HepG2 (cell line): ENCODE measurements around the gene NCOA4. TPM values are rescaled to one million over a fixed set of nuclear protein-coding genes. Genes with fewer than 3 reads are reported as not detected.

Source experiments
- ATF7 ChIP-seq, 2 experiments: fragments of 450-650 bp in 1 of 2; sonication (generic) in 1 of 2; formaldehyde crosslinking in 1 of 2; IDR thresholded peaks; 2 replicates each; pipeline versions ENCODE4 v1.4.0 to v1.6.1; 2016 to 2020; ENCODE audit warnings: antibody characterized with exemption in 1 of 2, mild to moderate bottlenecking in 1 of 2, missing genetic modification reagents in 1 of 2
- CREBL2 ChIP-seq: sonication (generic); formaldehyde crosslinking; IDR thresholded peaks from 2 replicates; pipeline ENCODE4 v1.8.1; 2023; ENCODE audit warnings: missing genetic modification reagents, mild to moderate bottlenecking, borderline replicate concordance
- DMAP1 ChIP-seq: IDR thresholded peaks from 2 replicates; pipeline ENCODE4 v1.6.1; 2016
- GPN1 ChIP-seq: sonication (generic); formaldehyde crosslinking; IDR thresholded peaks from 2 replicates; pipeline ENCODE4 v1.5.1; 2020; ENCODE audit warnings: missing genetic modification reagents, borderline replicate concordance
- HOXA7 ChIP-seq: sonication (generic); formaldehyde crosslinking; IDR thresholded peaks from 2 replicates; pipeline ENCODE4 v1.8.1; 2022; ENCODE audit warnings: mild to moderate bottlenecking, missing genetic modification reagents, moderate library complexity
- ISL2 ChIP-seq: sonication (generic); formaldehyde crosslinking; IDR thresholded peaks from 2 replicates; pipeline ENCODE4 v1.5.0; 2020; ENCODE audit warnings: missing genetic modification reagents
- KMT2B ChIP-seq: IDR thresholded peaks from 2 replicates; pipeline ENCODE4 v1.6.1; 2016; ENCODE audit warnings: missing genetic modification reagents, missing compliant biosample characterization
- MED8 ChIP-seq: sonication (generic); formaldehyde crosslinking; IDR thresholded peaks from 2 replicates; pipeline ENCODE4 v1.8.1; 2023; ENCODE audit warnings: mild to moderate bottlenecking, missing genetic modification reagents; ENCODE audit not compliant: insufficient replicate concordance
- MZF1 ChIP-seq: sonication (generic); formaldehyde crosslinking; IDR thresholded peaks from 2 replicates; pipeline ENCODE4 v1.8.1; 2023; ENCODE audit warnings: mild to moderate bottlenecking, missing genetic modification reagents, borderline replicate concordance
- PHF20 ChIP-seq: sonication (generic); formaldehyde crosslinking; IDR thresholded peaks from 2 replicates; pipeline ENCODE4 v1.5.0; 2020; ENCODE audit warnings: mild to moderate bottlenecking, missing genetic modification reagents
- RAD51 ChIP-seq: fragments of 450-650 bp; IDR thresholded peaks from 2 replicates; pipeline ENCODE4 v1.6.1; 2016; ENCODE audit warnings: borderline replicate concordance
- RCOR2 ChIP-seq: IDR thresholded peaks from 2 replicates; pipeline ENCODE4 v1.6.1; 2016; ENCODE audit warnings: missing biosample characterization, missing genetic modification reagents
- RXRA ChIP-seq: sonication (generic); formaldehyde crosslinking; IDR thresholded peaks from 2 replicates; pipeline ENCODE4 v1.5.1; 2020; ENCODE audit warnings: missing genetic modification reagents
- SAFB2 ChIP-seq: sonication (generic); formaldehyde crosslinking; IDR thresholded peaks from 2 replicates; pipeline ENCODE4 v1.5.1; 2020; ENCODE audit warnings: missing genetic modification reagents, low read depth, mild to moderate bottlenecking, borderline replicate concordance
- YEATS2 ChIP-seq: sonication (generic); formaldehyde crosslinking; IDR thresholded peaks from 2 replicates; pipeline ENCODE4 v1.4.0; 2020; ENCODE audit warnings: missing genetic modification reagents, borderline replicate concordance
- ZFP36 ChIP-seq: fragments of 150-350 bp; IDR thresholded peaks from 2 replicates; pipeline ENCODE4 v1.6.1; 2018; ENCODE audit warnings: borderline replicate concordance, low read length, low read depth; ENCODE audit not compliant: partially characterized antibody
- ZFP37 ChIP-seq: sonication (generic); formaldehyde crosslinking; IDR thresholded peaks from 2 replicates; pipeline ENCODE4 v1.4.0; 2020; ENCODE audit warnings: missing genetic modification reagents, borderline replicate concordance
- ZNF549 ChIP-seq: sonication (generic); formaldehyde crosslinking; IDR thresholded peaks from 2 replicates; pipeline ENCODE4 v1.5.0; 2020; ENCODE audit warnings: missing genetic modification reagents
- ZNF552 ChIP-seq: sonication (generic); formaldehyde crosslinking; IDR thresholded peaks from 2 replicates; pipeline ENCODE4 v1.9.0; 2022; ENCODE audit warnings: missing genetic modification reagents, mild to moderate bottlenecking, borderline replicate concordance
- ZNF557 ChIP-seq: sonication (generic); formaldehyde crosslinking; IDR thresholded peaks from 2 replicates; pipeline ENCODE4 v1.4.0; 2020; ENCODE audit warnings: missing genetic modification reagents
- ZNF670 ChIP-seq: sonication (generic); formaldehyde crosslinking; IDR thresholded peaks from 2 replicates; pipeline ENCODE4 v1.8.0; 2022; ENCODE audit warnings: mild to moderate bottlenecking, missing genetic modification reagents, borderline replicate concordance
- ZNF720 ChIP-seq: sonication (generic); formaldehyde crosslinking; IDR thresholded peaks from 2 replicates; pipeline ENCODE4 v1.4.0; 2020; ENCODE audit warnings: missing genetic modification reagents
- polyA plus RNA-seq, 8 experiments: library from polyadenylated mRNA; depleted of rRNA in 3 of 8; stranded (reverse) in 7 of 8; unstranded in 1 of 8; fragments of >200 nt; fragmentation: Illumina TruSeq in 4 of 8; extraction: Trizol in 4 of 8; gene quantifications; 2 replicates each; pipeline versions ENCODE4 v1.2.1 to v1.2.3, GENCODE V29; 2011 to 2016; ENCODE audit warnings: low read depth in 4 of 8, missing spikeins in 1 of 8, mixed read lengths in 1 of 8; ENCODE audit not compliant: insufficient read depth in 1 of 8
- total RNA-seq, 5 experiments: library from RNA; depleted of rRNA; stranded (reverse); fragments of >200 nt; fragmentation: Illumina TruSeq; extraction: Trizol; gene quantifications; 2 replicates each; pipeline ENCODE4 v1.2.3, GENCODE V29; 2016; ENCODE audit warnings: low read depth in 1 of 5
- TF ChIP-seq, protein P1 (sequence below): sonication (generic); formaldehyde crosslinking; IDR thresholded peaks from 2 replicates; pipeline ENCODE4 v1.4.0; 2020; ENCODE audit warnings: low read depth, missing genetic modification reagents
- TF ChIP-seq, protein P2 (sequence below): IDR thresholded peaks from 2 replicates; pipeline ENCODE4 v1.6.1; 2016; ENCODE audit warnings: control low read depth
- TF ChIP-seq, protein P3 (sequence below): sonication (generic); formaldehyde crosslinking; IDR thresholded peaks from 2 replicates; pipeline ENCODE4 v1.8.1; 2023; ENCODE audit warnings: mild to moderate bottlenecking, missing genetic modification reagents, borderline replicate concordance

Gene NCOA4
- total and polyA plus RNA-seq, 2 of the 13 experiments (the other 11 are each of a cell fraction or from before 2014, with no cell fraction given), result 306 to 400 TPM

- TF ChIP-seq, protein P1, sequence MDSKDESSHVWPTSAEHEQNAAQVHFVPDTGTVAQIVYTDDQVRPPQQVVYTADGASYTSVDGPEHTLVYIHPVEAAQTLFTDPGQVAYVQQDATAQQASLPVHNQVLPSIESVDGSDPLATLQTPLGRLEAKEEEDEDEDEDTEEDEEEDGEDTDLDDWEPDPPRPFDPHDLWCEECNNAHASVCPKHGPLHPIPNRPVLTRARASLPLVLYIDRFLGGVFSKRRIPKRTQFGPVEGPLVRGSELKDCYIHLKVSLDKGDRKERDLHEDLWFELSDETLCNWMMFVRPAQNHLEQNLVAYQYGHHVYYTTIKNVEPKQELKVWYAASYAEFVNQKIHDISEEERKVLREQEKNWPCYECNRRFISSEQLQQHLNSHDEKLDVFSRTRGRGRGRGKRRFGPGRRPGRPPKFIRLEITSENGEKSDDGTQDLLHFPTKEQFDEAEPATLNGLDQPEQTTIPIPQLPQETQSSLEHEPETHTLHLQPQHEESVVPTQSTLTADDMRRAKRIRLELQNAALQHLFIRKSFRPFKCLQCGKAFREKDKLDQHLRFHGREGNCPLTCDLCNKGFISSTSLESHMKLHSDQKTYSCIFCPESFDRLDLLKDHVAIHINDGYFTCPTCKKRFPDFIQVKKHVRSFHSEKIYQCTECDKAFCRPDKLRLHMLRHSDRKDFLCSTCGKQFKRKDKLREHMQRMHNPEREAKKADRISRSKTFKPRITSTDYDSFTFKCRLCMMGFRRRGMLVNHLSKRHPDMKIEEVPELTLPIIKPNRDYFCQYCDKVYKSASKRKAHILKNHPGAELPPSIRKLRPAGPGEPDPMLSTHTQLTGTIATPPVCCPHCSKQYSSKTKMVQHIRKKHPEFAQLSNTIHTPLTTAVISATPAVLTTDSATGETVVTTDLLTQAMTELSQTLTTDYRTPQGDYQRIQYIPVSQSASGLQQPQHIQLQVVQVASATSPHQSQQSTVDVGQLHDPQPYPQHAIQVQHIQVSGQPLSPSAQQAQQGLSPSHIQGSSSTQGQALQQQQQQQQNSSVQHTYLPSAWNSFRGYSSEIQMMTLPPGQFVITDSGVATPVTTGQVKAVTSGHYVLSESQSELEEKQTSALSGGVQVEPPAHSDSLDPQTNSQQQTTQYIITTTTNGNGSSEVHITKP (CRISPR knock-in tag), result no peak
- TF ChIP-seq RCOR2 (CRISPR knock-in tag) (no peak), MZF1 (CRISPR knock-in tag) (no peak), CREBL2 (CRISPR knock-in tag) (no peak), MED8 (CRISPR knock-in tag) (no peak), ZNF557 (CRISPR knock-in tag) (no peak), GPN1 (no peak; the same call in 1 of the 2 replicates), ZNF552 (no peak), ATF7 (IDR thresholded peaks at IDR 0.05) (no peak), ATF7 (CRISPR knock-in tag; IDR thresholded peaks at IDR 0.05) (no peak), YEATS2 (peak; percentile 83), ISL2 (CRISPR knock-in tag) (peak; percentile 42; the same call in 1 of the 2 replicates), SAFB2 (CRISPR knock-in tag) (peak; percentile 54; the same call in 1 of the 2 replicates), KMT2B (CRISPR knock-in tag) (no peak), ZFP36 (no peak), ZNF720 (CRISPR knock-in tag) (no peak), DMAP1 (peak; percentile 63), PHF20 (CRISPR knock-in tag) (0 out of 2 replicates have a peak, but pooled peaks have one; percentile 10), ZFP37 (CRISPR knock-in tag) (no peak), RAD51 (no peak), ZNF549 (CRISPR knock-in tag) (no peak), RXRA (CRISPR knock-in tag) (no peak; the same call in none of the 2 replicates), ZNF670 (0 out of 2 replicates have a peak, but pooled peaks have one; percentile 10), HOXA7 (no peak)
- TF ChIP-seq, protein P2, sequence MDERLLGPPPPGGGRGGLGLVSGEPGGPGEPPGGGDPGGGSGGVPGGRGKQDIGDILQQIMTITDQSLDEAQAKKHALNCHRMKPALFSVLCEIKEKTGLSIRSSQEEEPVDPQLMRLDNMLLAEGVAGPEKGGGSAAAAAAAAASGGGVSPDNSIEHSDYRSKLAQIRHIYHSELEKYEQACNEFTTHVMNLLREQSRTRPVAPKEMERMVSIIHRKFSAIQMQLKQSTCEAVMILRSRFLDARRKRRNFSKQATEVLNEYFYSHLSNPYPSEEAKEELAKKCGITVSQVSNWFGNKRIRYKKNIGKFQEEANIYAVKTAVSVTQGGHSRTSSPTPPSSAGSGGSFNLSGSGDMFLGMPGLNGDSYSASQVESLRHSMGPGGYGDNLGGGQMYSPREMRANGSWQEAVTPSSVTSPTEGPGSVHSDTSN (CRISPR knock-in tag), result 0 out of 2 replicates have a peak, but pooled peaks have one; percentile 29
- TF ChIP-seq, protein P3, sequence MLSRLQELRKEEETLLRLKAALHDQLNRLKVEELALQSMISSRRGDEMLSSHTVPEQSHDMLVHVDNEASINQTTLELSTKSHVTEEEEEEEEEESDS (CRISPR knock-in tag), result no peak
Observed at GRCh38 chr10:46030091-46030937, at the start of gene NCOA4 (continued).
